ENCODE measurements around the gene HTR2C.

GRCh38 chrX:114798907-114799306 is 215.0 kb downstream of the HTR2C start:
- TF ChIP-seq POLR2A (IDR thresholded peaks at IDR 0.05) (no peak), CTCF (IDR thresholded peaks at IDR 0.05) (no peak)
